ENCODE data around the gene TMEM198.

TMEM198 gene

DNA sequence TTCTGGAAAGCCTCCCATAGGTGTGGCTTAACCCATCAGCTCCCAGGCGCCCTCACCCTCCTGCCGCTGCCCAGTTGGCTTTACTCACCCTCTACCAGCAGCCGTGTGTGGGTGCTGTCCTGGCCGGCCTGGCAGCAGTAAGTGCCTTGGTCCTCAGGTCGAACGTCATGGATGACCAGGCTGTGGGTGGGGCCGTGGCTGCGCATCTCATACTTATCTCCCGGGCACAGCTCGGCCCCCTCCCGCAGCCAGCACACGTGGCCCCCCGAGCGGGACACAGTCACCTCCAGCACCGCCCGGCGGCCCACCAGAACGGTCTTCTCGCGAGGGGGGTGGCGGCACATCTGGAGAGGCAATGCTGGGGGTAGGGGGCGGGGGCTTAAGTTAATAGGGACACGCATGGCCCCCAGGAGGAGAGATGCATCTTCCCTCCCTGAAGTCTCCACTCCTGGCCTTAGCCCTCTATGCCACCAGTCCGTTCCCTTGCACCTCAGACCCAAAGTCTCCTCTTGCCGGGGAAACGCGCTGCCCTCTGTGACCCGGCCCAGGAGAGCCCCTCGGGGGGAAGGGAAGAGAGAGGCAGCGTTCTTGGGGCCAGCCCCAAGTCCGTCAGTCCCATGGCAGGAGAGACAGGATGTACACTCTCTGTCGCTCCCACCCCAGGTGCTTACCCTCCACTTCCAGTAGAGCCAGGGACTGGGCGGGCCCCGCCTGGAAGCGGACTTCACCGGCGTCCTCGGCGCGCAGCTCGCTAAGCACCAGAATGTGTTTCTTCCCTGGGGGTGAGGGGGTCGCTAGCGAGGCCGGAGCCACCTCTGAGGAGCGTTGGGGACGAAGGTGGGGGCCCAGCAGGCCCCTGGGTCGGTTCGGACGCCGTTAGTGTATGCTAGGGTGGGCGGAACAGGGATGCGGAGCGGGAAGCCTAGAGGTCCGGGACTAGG lies 7.9 kb downstream of the TMEM198 start:
- no peaks in the 10 kb centered on the region for H3K79me2 ChIP-seq (ENCODE audit: insufficient read depth, low read length)
- H3K9me2 ChIP-seq (replicated peaks; ENCODE audit: low read depth, low read length) = no peaks in the 10 kb centered on the region
- no peaks in the 10 kb centered on the region for H4K20me1 ChIP-seq (ENCODE audit: insufficient read depth, low read length, poor library complexity, severe bottlenecking)
- no peak overlapping the region for H3K9ac ChIP-seq (ENCODE audit: low read depth, low read length, poor library complexity, severe bottlenecking)
- no peaks in the 10 kb centered on the region for H3K9me3 ChIP-seq (ENCODE audit: insufficient read depth, low read depth, low read length)
- no peaks in the 10 kb centered on the region for H3F3A ChIP-seq (ENCODE audit: low read depth)
- no peak overlapping the region for H3K4me2 ChIP-seq (ENCODE audit: low read depth, low read length, poor library complexity, severe bottlenecking)
- TF ChIP-seq EZH2phosphoT487 (IDR thresholded peaks at IDR 0.05; ENCODE audit: borderline replicate concordance) = no peak
- TF ChIP-seq, protein P1, sequence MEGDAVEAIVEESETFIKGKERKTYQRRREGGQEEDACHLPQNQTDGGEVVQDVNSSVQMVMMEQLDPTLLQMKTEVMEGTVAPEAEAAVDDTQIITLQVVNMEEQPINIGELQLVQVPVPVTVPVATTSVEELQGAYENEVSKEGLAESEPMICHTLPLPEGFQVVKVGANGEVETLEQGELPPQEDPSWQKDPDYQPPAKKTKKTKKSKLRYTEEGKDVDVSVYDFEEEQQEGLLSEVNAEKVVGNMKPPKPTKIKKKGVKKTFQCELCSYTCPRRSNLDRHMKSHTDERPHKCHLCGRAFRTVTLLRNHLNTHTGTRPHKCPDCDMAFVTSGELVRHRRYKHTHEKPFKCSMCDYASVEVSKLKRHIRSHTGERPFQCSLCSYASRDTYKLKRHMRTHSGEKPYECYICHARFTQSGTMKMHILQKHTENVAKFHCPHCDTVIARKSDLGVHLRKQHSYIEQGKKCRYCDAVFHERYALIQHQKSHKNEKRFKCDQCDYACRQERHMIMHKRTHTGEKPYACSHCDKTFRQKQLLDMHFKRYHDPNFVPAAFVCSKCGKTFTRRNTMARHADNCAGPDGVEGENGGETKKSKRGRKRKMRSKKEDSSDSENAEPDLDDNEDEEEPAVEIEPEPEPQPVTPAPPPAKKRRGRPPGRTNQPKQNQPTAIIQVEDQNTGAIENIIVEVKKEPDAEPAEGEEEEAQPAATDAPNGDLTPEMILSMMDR (conservative IDR thresholded peaks at IDR 0.05; ENCODE audit: low read length) = no peak
- no peaks in the 10 kb centered on the region for H3K36me3 ChIP-seq (ENCODE audit: insufficient read depth, low read length)
- no peaks in the 10 kb centered on the region for H3K4me1 ChIP-seq (ENCODE audit: insufficient read depth, low read length, poor library complexity, severe bottlenecking)
- H3K27me3 ChIP-seq (ENCODE audit: insufficient read depth, low read length, poor library complexity, severe bottlenecking) = no peaks in the 10 kb centered on the region
- no peak overlapping the region for H2AFZ ChIP-seq (ENCODE audit: low read length)
- H3K4me3 ChIP-seq (ENCODE audit: low read length, poor library complexity, severe bottlenecking) = no peak overlapping the region

- H3K79me2 ChIP-seq (ENCODE audit: insufficient read depth, low read length) = no peaks in the 10 kb centered on the region
- no peaks in the 10 kb centered on the region for H3F3A ChIP-seq (ENCODE audit: low read depth)
- no peaks in the 10 kb centered on the region for H3K4me1 ChIP-seq (ENCODE audit: insufficient read depth, low read length, poor library complexity, severe bottlenecking)
- H4K20me1 ChIP-seq (ENCODE audit: insufficient read depth, low read length, poor library complexity, severe bottlenecking) = no peaks in the 10 kb centered on the region
- H3K4me3 ChIP-seq (ENCODE audit: low read length, poor library complexity, severe bottlenecking) = no peak overlapping the region
- no peak overlapping the region for H3K9ac ChIP-seq (ENCODE audit: low read depth, low read length, poor library complexity, severe bottlenecking)
- H3K4me2 ChIP-seq (ENCODE audit: low read depth, low read length, poor library complexity, severe bottlenecking) = no peak overlapping the region
- no peak overlapping the region for H2AFZ ChIP-seq (ENCODE audit: low read length)
- H3K9me3 ChIP-seq (ENCODE audit: insufficient read depth, low read depth, low read length) = no peaks in the 10 kb centered on the region
- H3K36me3 ChIP-seq (ENCODE audit: insufficient read depth, low read length) = no peaks in the 10 kb centered on the region
- no peaks in the 10 kb centered on the region for H3K27me3 ChIP-seq (ENCODE audit: insufficient read depth, low read length, poor library complexity, severe bottlenecking)
- TF ChIP-seq, protein P1 (conservative IDR thresholded peaks at IDR 0.05; ENCODE audit: low read length) = no peak
- TF ChIP-seq EZH2phosphoT487 (IDR thresholded peaks at IDR 0.05; ENCODE audit: borderline replicate concordance) = no peak
- no peaks in the 10 kb centered on the region for H3K9me2 ChIP-seq (replicated peaks; ENCODE audit: low read depth, low read length)
These were observed 8.7 kb downstream of the TMEM198 start for GRCh38 chr2:219552382-219553167.

DNA sequence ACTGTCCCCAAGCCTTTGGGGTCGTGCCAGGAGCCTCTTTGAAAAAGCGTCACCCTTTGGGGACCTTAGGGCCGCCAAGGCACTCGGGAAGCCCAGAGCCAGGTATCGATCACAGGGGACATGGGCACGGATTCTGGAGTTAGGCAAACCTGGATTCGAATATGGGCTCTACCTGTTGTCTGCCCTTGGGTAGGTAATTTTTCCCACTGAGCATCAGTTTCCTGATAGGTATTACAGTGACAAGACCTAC lies 9.3 kb downstream of the TMEM198 start:
- no peaks in the 10 kb centered on the region for H3K27me3 ChIP-seq (ENCODE audit: insufficient read depth, low read length, poor library complexity, severe bottlenecking)
- no peaks in the 10 kb centered on the region for H3K9me2 ChIP-seq (replicated peaks; ENCODE audit: low read depth, low read length)
- H4K20me1 ChIP-seq (ENCODE audit: insufficient read depth, low read length, poor library complexity, severe bottlenecking) = no peaks in the 10 kb centered on the region
- H3F3A ChIP-seq (ENCODE audit: low read depth) = no peaks in the 10 kb centered on the region
- H3K79me2 ChIP-seq (ENCODE audit: insufficient read depth, low read length) = no peaks in the 10 kb centered on the region
- no peak overlapping the region for H3K9ac ChIP-seq (ENCODE audit: low read depth, low read length, poor library complexity, severe bottlenecking)
- H2AFZ ChIP-seq (ENCODE audit: low read length) = no peak overlapping the region
- H3K9me3 ChIP-seq (ENCODE audit: insufficient read depth, low read depth, low read length) = no peaks in the 10 kb centered on the region
- no peak overlapping the region for H3K4me2 ChIP-seq (ENCODE audit: low read depth, low read length, poor library complexity, severe bottlenecking)
- no peaks in the 10 kb centered on the region for H3K36me3 ChIP-seq (ENCODE audit: insufficient read depth, low read length)
- H3K4me3 ChIP-seq (ENCODE audit: low read length, poor library complexity, severe bottlenecking) = no peak overlapping the region
- H3K4me1 ChIP-seq (ENCODE audit: insufficient read depth, low read length, poor library complexity, severe bottlenecking) = no peaks in the 10 kb centered on the region
- TF ChIP-seq, protein P1 (conservative IDR thresholded peaks at IDR 0.05; ENCODE audit: low read length) = no peak
- no peak for TF ChIP-seq EZH2phosphoT487 (IDR thresholded peaks at IDR 0.05; ENCODE audit: borderline replicate concordance)

All from Loucy (cell line).